Kidney tubule cell (primary cell): ENCODE data around the gene SREK1IP1.

ENCODE experiments used
- DNase-seq: peaks from one replicate; pipeline ENCODE4 v3.0.0-alpha.2; 2018; ENCODE audit warnings: low spot score

SREK1IP1 gene

DNA sequence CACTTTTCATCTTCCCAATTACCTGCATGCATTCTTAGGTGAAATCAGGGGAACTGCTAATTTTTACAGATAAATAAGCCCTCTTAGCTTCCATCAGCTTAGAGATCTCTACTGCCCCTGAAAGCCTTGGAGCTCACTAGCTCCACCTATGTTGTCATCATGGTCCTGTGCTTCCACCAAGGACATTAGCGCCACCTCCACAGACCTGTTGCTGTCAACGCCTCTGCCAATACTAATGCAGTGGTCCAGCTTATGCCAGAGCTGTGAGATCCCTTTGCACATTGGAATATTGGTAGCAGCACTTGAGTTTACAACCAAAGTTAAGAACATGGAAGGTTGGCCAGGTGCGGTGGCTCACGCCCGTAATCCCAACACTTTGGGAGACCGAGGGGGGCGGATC is 85.9 kb downstream of the SREK1IP1 start:
- DNase-seq: no peak

DNA sequence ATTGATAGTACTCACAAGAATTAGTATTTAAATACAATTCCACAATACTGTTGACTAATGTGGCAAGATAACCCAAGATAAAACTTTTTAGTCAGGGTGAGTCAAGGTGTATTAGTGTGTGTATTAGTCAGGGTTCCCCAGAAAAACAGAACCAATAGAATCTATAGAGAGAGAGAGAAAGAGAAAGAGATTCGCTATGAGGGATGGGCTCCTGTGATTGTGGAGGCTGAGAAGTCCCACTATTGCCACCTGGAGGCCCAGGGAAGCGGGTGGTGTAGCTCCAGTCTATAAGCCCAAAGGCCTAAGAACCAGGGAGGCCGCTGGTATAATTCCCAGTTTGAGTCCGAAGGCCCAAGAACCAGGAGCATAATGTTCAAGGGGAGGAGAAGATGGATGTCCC is 88.2 kb downstream of the SREK1IP1 start:
- peak; percentile 19 for DNase-seq

DNA sequence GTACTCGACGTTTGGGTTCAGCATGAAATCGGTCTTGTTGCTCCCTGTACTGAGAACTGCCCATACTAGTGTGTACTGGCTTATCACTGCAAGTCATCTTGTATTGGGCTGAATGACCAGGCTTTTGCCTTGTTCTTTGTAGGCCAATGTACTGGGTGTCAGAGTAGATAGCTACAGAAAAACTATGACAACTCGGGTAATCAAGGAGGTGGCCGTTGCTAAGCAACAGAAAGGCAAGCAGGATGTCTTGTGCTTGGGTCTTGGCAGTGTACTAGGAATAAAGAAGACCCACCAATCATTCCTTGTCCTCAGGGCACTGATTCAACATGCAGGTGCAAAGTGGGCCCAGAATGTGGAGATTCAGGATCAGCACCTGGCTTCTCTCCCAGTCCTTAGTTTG is 90.1 kb downstream of the SREK1IP1 start:
- DNase-seq: no peak

DNA sequence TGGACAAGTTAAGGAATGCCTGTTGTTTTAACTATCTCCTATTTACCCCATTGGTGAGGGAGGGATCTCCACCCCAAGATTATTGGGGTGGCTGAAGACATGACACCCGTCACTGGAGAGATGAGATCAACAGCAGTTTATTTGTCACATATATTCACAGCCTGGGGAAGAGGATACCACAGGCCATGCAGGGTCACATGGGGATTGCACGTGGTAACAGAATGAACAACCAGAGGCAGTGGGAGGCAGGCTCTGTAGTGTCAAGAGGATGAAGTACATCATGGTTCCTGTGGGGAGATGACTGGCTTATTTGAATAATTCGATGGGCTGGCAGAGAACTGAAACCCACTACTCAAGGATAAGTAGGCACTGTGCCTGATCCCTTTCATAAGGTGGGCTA is 96.8 kb downstream of the SREK1IP1 start:
- no peak for DNase-seq

DNA sequence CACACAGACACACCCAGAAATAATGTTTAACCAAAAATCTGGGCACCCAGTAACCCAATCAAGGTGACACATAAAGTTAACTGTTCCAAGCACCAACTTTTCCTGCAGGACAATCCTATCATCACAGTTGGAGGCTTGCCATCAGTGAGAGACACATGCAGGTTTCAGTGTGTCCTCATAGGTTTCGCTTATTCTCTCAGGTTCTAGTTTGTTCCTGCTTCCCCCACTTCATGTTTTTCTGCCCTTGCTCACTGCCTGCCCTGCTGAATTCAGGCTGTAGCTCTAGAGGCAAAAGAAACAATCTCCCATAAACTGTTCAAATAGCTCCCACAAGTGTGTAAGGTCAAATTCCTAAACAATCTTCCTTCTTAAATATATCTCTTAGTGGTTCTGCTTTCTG is 98.2 kb downstream of the SREK1IP1 start:
- peak; percentile 9 for DNase-seq
